Skeletal muscle satellite cell (primary cell): ENCODE measurements around the gene ITLN2.
"Not testable (repeated sequence)": the region's sequence is repeated elsewhere in the genome, so short reads cannot be mapped to it uniquely, and the experiment has no call there.

Experiments
- H3K27me3 ChIP-seq: 2 replicates; pipeline ENCODE4 v1.7.0; 2013; ENCODE audit warnings: low read length; ENCODE audit not compliant: control insufficient read depth, insufficient read depth
- H3K36me3 ChIP-seq: 2 replicates; pipeline ENCODE4 v1.7.0; 2013; ENCODE audit warnings: mild to moderate bottlenecking, control low read depth, low read length; ENCODE audit not compliant: insufficient read depth
- H3K4me1 ChIP-seq: 2 replicates; pipeline ENCODE4 v1.7.0; 2013; ENCODE audit warnings: low read length; ENCODE audit not compliant: control insufficient read depth, insufficient read depth
- H3K4me2 ChIP-seq: 2 replicates; pipeline ENCODE4 v1.7.0; 2013; ENCODE audit warnings: mild to moderate bottlenecking, low read length
- H3K4me3 ChIP-seq: 2 replicates; pipeline ENCODE4 v1.7.0; 2013; ENCODE audit warnings: low read length
- H3K9ac ChIP-seq: 2 replicates; pipeline ENCODE4 v1.7.0; 2013; ENCODE audit warnings: mild to moderate bottlenecking, low read depth, low read length, moderate library complexity
- H3K9me3 ChIP-seq: replicated peaks from 2 replicates; pipeline ENCODE4 v1.7.0; 2013; ENCODE audit warnings: mild to moderate bottlenecking, control low read depth, low read length

Gene ITLN2

GRCh38 chr1:160901768-160902167 is 52.8 kb downstream of the ITLN2 start:
- Histone ChIP-seq H3K4me1 (no peaks in the 10 kb centered on the region), H3K27me3 (peaks cover 2% of the 10 kb centered on the region), H3K4me2 (no peak overlapping the region), H3K4me3 (no peak overlapping the region), H3K36me3 (no peaks in the 10 kb centered on the region), H3K9ac (no peak overlapping the region), H3K9me3 (no peaks in the 10 kb centered on the region)

- H3K4me2 ChIP-seq, H3K27me3 ChIP-seq, H3K9ac ChIP-seq, H3K4me3 ChIP-seq, H3K36me3 ChIP-seq, H3K4me1 ChIP-seq, H3K9me3 ChIP-seq: not testable (repeated sequence)
Measured at GRCh38 chr1:160900683-160901082, 53.9 kb downstream of the ITLN2 start.
